ENCODE results near the gene TMSB10. TPM values are rescaled to one million over a fixed set of nuclear protein-coding genes. Genes with fewer than 3 reads are reported as not detected.
"Not testable (repeated sequence)": the region's sequence is repeated elsewhere in the genome, so short reads cannot be mapped to it uniquely, and the experiment has no call there.

Gene TMSB10
- total and polyA plus RNA-seq, 2 donors (not counting 1 experiment from before 2014, with no cell fraction given): 885 to 5,410 TPM

- H3K27me3 ChIP-seq (replicated peaks in 1 of 4; ENCODE audit: control extremely low read depth in 1 of 4, control insufficient read depth in 3 of 4, insufficient read depth in 4 of 4, low read length in 3 of 4): no peaks in the 10 kb centered on the region
- WGBS (ENCODE audit: insufficient coverage): 100% methylated on average over 1 of the region's 3 CpGs
- H3K4me1 ChIP-seq (ENCODE audit: control insufficient read depth in 2 of 2, insufficient read depth in 2 of 2, low read length in 2 of 2): peaks cover 3 to 13% of the 10 kb centered on the region in 2 donors
- no peaks in the 10 kb centered on the region for H3K9me3 ChIP-seq (ENCODE audit: control extremely low read depth in 1 of 3, control insufficient read depth in 2 of 3, insufficient read depth in 1 of 3, low read length in 2 of 3)
- intact Hi-C loops (cut with micrococcal nuclease): no loop called here
- no peak overlapping the region for H3K4me3 ChIP-seq (ENCODE audit: control extremely low read depth in 1 of 5, extremely low read depth in 1 of 5, insufficient read depth in 1 of 5, low read depth in 2 of 5, low read length in 4 of 5)
- no peak for ATAC-seq (ENCODE audit: low read depth)
- no peak overlapping the region for H3K27ac Mint-ChIP-seq
- no peak overlapping the region for H3K4me2 ChIP-seq (replicated peaks; ENCODE audit: low read depth, low read length, poor library complexity, severe bottlenecking)
- H3K4me3 Mint-ChIP-seq: no peak overlapping the region
- no peak overlapping the region for H3K9ac ChIP-seq (ENCODE audit: low read length)
- H3K27me3 Mint-ChIP-seq: peaks cover 3% of the 10 kb centered on the region
- no peak overlapping the region for H3K27ac ChIP-seq (ENCODE audit: low read length in 2 of 2)
- no peak overlapping the region for H2AFZ ChIP-seq (ENCODE audit: insufficient read depth, low read depth, low read length, poor library complexity, severe bottlenecking)
- CTCF ChIA-PET: interaction anchor here (1.4 to 2.0 kb wide), 5 partner anchors 13 to 60 kb away, joined by 4 to 15 read pairs (median 7); no protein-coding TSS in a partner anchor
- peaks cover 41% of the 10 kb centered on the region for H3K79me2 ChIP-seq (ENCODE audit: control insufficient read depth, insufficient read depth, low read length)
- peaks cover 9% of the 10 kb centered on the region for H4K20me1 ChIP-seq (ENCODE audit: control insufficient read depth, insufficient read depth, low read length, poor library complexity, severe bottlenecking)
- no peaks in the 10 kb centered on the region for H3K9me3 Mint-ChIP-seq (ENCODE audit: insufficient read depth)
- POLR2A ChIA-PET: interaction anchor here (0.6 kb wide), 1 partner anchor 70 kb away, joined by 6 read pairs; no protein-coding TSS in a partner anchor
- peaks cover 13% of the 10 kb centered on the region for H3K4me1 Mint-ChIP-seq
- TF ChIP-seq CTCF (IDR thresholded peaks at IDR 0.05) (no peak), EZH2 (IDR thresholded peaks at IDR 0.05; ENCODE audit: borderline replicate concordance, insufficient read depth, low read depth, low read length, poor library complexity, severe bottlenecking) (no peak)
- H3K36me3 ChIP-seq (replicated peaks in 1 of 2; ENCODE audit: control extremely low read depth in 1 of 2, control insufficient read depth in 1 of 2, extremely low read depth in 1 of 2, insufficient read depth in 2 of 2, low read length in 1 of 2): no peaks in the 10 kb centered on the region
- DNase-seq: no peak
Observed at GRCh38 chr2:84866122-84866521, 39.3 kb upstream of the TMSB10 start.

- ATAC-seq (ENCODE audit: low read depth); H3K27me3 ChIP-seq (replicated peaks in 1 of 4; ENCODE audit: control extremely low read depth in 1 of 4, control insufficient read depth in 3 of 4, insufficient read depth in 4 of 4, low read length in 3 of 4); H3K27ac ChIP-seq (ENCODE audit: low read length in 2 of 2); H3K4me3 ChIP-seq (ENCODE audit: control extremely low read depth in 1 of 5, extremely low read depth in 1 of 5, insufficient read depth in 1 of 5, low read depth in 2 of 5, low read length in 4 of 5); H3K27ac Mint-ChIP-seq; H2AFZ ChIP-seq (ENCODE audit: insufficient read depth, low read depth, low read length, poor library complexity, severe bottlenecking); H3K4me2 ChIP-seq (replicated peaks; ENCODE audit: low read depth, low read length, poor library complexity, severe bottlenecking); intact Hi-C loops (cut with micrococcal nuclease); H3K9me3 ChIP-seq (ENCODE audit: control extremely low read depth in 1 of 3, control insufficient read depth in 2 of 3, insufficient read depth in 1 of 3, low read length in 2 of 3); H4K20me1 ChIP-seq (ENCODE audit: control insufficient read depth, insufficient read depth, low read length, poor library complexity, severe bottlenecking); H3K27me3 Mint-ChIP-seq; DNase-seq; H3K9ac ChIP-seq (ENCODE audit: low read length); H3K9me3 Mint-ChIP-seq (ENCODE audit: insufficient read depth); H3K36me3 ChIP-seq (replicated peaks in 1 of 2; ENCODE audit: control extremely low read depth in 1 of 2, control insufficient read depth in 1 of 2, extremely low read depth in 1 of 2, insufficient read depth in 2 of 2, low read length in 1 of 2); H3K4me3 Mint-ChIP-seq: not testable (repeated sequence)
- Histone ChIP-seq H3K79me2 (ENCODE audit: control insufficient read depth, insufficient read depth, low read length) (peaks cover 35% of the 10 kb centered on the region), H3K4me1 (ENCODE audit: control insufficient read depth in 2 of 2, insufficient read depth in 2 of 2, low read length in 2 of 2) (peaks cover 3 to 13% of the 10 kb centered on the region in 2 donors)
- no CpG with 5 or more reads among the region's 4 CpGs for WGBS (ENCODE audit: insufficient coverage)
- H3K4me1 Mint-ChIP-seq: peaks cover 10% of the 10 kb centered on the region
- ChIA-PET POLR2A (interaction anchor here (1.4 kb wide), 1 partner anchor 39 kb away, joined by 3 read pairs; no protein-coding TSS in a partner anchor), CTCF (interaction anchor here (0.6 to 1.5 kb wide), 3 partner anchors 36 to 61 kb away, joined by 4 to 13 read pairs (median 5); no protein-coding TSS in a partner anchor)
Observed at GRCh38 chr2:84868327-84868726, 37.1 kb upstream of the TMSB10 start.

Measured in B cell (primary cell).